Activated effector memory CD4-positive, alpha-beta T cell treated with Interleukin-2 at 50 U/mL for 16 hours (primary cell): ENCODE measurements around the gene DPYSL4.
"Not testable (repeated sequence)": the region's sequence is repeated elsewhere in the genome, so short reads cannot be mapped to it uniquely, and the experiment has no call there.

Experiments used
- DNase-seq: peaks from one replicate; pipeline ENCODE4 v3.0.0-alpha.2; 2020

DPYSL4 gene

DNA sequence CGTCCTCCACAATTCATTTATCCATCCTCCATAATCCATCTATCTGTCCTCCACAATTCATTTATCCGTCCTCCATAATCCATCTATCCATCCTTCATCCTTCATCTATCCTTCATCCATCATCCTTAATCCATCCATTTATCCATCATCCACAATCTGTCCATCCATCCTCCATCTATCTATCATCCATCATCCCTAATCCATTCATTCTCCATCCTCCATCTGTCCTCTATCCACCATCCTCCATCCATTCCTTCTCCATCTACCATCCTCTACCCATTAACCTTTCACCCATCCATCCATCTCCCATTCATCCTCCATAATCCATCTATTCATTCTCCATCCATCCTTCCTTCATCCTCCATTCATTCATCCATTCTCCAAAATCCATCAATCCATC, 36.0 kb upstream of the DPYSL4 start:
- no peak for DNase-seq

DNA sequence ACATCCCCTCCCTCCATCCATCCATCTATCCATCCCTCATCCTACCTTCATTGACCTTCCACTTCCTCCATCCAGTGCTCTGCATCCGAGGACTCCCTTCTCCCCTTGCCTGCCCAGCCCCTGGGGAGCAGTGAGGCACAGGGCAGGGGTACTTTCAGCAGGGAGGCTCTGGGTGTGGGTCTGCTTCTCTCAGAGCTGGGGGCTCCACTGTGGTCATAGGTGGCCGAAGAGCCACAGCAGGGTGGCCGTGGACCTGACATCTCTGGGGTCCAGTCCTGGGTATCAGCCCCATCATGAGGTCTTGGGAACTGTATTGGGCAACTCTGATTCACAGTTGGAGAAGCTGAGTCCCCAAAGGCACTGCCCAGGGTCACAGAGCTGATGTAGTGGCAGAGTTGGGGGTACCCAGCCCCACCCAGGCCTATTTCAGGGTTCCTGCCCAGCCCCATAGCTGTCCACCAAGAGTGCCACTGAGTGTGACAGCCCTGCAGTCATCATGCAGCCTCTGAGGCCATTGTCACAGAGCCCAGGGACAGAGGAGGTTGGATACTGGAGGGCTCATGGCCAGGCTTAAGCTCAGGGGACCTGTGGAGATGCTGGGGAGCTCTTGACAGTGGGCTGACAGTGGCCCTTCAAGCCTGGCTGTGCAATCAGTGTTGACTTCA, 35.3 kb upstream of the DPYSL4 start:
- DNase-seq = no peak

DNA sequence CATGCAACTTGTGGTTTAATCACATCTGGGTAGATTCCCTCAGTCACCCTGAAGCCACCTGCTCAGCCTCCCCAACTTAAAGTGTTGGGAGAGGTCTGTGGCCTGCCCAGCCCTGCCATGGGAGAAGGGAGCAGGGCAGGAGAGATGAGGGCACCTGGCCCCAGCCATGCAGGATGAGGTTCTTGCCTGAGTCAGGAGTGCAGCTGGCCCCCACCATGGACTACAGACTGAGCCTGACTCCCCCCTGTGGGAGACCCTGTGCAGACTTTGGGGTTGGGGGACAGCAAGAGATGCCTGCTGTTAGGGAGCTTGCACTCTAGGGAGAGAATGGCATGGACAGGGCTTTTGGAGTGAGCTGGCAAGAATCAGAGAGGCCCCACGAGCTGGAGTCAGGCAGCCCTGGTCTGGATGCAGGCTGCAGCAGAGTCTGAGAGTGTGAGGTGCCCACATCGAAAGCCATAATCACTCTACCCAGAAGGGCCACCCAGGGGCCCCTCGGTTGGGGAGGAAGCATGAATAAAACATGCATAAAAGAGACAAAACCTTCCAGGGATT, 34.7 kb upstream of the DPYSL4 start:
- no peak for DNase-seq

DNA sequence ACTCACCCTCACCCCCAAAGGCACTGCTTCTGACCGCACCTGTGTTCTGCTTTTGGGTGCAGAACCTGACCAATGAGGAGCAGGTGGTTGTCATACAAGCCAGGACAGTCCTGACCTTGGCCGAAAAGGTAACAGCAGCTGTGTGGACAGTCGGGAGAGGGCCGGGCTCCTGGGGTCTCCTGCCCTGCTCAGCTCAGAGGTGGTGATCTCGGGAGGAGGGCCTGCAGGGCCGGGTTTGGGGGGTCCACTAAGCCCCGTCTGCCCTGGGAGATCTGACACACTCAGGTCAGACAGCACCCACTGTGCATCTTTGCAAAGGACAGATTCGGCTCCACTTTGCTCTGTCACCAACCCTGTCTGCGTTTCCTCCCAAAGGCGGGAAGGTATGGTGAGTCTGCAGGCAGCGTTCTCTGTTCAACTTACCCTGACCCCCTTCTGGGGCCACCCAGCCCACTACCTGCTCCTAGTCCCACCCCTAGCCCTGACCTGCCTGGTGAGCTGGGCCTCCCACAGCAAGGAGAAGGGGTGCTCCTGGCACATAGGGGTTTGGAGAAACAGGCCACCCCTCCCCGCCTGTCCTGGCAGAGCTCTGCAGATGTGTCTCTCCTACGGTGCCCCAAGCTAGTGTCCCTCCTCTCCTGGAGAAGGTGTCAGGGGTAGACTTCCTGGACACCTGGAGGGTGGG, 33.7 kb upstream of the DPYSL4 start:
- no peak for DNase-seq

DNA sequence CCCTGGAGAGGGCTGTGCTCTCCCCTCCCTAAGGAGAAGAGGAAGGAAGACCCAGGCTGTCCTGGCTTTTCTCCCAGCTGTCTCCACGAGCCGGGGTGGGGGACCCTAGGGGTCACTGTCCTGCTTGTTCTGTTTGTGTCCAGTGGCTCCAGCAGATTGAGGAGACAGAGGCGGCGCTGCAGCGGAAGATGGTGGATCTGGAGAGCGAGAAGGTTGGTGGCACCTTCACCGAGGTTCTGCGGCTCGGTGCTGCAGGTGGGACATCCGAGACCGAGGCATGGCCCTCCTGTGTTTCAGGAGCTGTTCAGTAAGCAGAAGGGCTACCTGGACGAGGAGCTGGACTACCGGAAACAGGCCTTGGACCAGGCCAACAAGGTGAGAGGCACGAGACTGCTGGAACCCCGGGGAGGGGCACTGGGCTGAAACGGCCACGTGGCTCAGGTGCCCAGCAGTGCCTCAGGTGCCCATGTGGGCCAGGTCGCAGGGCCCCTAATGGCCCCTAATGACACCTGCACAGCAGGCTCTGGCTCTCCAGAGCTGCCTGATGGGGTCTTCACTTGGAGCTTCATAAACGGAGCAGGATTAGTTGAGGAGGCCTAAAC, 33.0 kb upstream of the DPYSL4 start:
- DNase-seq = no peak

DNA sequence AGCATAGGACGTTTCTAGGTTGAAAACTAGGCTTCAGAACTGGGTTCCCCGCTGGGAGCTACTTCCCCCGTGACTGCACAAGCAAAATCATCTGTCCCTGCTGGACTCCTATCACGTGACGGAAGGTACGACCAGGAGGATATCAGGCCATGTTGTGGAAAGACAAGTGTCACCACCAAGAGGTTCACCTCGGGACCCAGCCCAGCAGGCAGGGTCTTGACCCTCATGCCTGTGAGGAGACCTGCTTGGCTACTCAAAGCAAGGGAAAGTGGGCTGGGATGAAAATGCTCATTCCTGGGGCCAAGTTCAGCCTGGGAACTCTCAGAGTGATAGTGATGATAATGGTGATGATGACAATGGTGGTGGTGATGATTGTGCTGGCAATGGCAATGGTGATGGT, 32.3 kb upstream of the DPYSL4 start:
- DNase-seq = no peak

DNA sequence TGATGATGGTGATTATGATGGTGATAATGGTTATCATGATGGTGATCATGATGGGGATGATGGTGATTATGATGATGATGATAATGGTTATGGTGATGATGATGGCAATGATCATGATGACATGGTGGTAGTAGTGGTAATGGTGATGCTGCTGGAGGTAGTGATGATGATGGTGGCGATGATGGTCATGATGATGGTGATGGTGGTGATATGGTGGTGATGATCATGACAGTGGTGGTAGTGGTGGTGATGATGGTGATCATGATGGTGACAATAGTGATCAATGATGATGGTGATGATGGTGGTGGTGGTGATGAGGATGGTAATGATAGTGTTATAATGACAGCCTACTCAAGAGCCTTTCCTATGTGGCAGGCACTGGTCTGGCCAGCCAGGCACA, 31.8 kb upstream of the DPYSL4 start:
- no peak for DNase-seq

DNA sequence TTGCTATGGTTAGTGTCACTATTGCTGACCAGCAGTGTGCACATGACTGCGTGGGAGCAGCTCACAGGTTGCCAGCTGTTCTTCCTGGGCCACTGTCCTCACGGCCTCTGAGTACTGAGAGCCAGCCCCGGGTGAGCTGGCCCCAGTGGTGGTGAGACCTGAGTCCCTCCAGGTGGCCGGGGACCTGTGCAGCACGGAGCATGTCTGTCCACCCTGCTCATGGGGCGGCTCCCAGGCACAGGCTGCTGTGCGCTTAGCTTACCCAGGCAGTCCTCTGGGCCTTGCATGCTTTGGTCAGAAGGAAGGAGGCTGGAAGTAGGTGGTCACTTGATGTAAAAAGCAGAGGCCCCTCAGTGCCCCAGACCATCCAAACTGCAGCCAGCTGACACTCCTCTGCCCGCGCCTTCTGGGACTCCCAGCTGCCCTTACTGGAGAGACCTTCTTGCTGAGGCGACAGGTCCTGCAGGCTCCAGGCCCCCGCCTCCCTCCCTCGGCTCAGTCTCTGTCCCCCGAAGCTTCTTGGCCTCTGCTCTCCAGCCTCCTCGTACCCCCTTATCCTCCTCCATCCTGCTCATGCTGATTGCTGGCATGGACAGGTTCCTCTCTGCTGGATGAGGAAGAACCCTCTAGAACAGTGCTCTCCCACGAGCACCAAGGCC, 30.9 kb upstream of the DPYSL4 start:
- DNase-seq = no peak

DNA sequence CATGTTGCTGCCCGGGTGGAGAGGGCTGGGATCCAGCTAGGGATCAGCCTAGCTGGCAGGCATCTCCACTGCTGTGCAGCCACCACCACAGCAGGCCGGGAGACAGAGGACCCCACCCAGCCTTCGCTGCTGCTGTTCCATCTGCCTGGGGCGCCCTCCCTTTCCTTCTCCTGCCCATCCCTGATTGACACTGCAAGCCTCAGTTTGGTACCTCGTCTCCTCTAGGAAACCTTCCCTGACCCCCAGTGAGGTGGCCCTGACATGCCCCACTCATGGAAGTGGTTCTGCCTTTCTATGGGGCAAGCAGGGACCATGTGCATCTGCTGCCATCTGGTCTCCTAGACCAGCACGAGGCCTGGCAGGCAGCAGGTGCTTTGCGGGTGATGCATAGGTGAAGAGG, 30.4 kb upstream of the DPYSL4 start:
- no peak for DNase-seq

DNA sequence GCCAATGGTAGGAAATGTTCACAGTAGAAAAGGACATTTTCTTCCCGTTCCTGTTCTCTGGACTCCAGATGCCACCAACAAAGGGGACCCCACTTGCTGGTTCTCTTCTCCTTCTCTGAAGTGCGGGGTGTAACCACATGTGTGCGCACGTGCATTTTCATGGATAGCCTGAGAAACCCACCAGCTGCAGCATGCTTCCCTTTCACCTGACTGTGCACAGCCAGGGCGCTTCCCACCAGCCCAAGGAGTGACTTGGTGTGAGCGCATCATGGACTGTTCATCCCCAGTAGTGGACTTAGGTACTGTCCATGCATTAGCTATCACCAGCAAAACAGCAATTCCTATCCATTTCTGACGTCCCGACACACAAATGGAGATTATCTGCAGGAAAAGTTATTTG, 29.6 kb upstream of the DPYSL4 start:
- DNase-seq = no peak

DNA sequence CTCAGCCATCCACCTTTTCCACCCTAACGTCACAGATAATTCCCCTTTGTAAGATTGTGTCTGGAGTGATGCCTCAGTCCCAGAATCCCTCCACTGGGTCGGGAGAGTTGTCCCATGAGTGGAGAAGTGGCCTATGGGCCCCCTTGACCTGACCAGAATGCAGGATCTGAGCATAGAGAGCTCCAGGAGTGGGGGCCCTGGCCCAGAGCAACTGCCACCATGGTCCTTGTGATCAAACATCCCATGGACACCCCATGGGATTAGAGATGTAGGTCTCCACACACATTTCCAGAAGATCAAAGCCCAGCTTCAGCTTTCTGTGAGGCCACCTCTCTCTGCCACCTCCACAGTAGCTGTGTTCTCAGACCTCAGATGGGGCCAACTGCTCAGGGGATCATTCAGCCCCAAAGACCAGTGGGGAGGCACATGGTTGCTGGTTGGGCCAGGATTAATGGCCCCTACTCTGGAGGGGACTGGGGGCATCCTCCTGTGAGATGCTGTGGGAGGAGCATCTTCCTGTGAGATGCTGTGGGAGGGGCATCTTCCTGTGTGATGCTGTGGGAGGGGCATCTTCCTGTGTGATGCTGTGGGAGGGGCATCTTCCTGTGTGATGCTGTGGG, 28.5 kb upstream of the DPYSL4 start:
- peak; percentile 3 for DNase-seq

DNA sequence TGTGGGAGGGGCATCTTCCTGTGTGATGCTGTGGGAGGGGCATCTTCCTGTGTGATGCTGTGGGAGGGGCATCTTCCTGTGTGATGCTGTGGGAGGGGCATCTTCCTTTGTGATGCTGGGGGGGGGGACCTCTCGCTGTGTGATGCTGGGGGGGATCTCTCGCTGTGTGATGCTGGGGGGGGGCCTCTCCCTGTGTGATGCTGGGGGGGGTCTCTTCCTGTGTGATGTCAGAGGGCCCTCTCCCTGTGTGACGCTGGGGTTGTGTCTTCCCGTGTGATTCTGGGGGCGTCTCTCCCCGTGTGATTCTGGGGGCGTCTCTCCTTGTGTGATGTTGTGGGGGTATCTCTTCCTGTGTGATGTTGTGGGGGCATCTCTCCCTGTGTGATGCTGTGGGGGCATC, 27.9 kb upstream of the DPYSL4 start:
- no peak for DNase-seq

DNA sequence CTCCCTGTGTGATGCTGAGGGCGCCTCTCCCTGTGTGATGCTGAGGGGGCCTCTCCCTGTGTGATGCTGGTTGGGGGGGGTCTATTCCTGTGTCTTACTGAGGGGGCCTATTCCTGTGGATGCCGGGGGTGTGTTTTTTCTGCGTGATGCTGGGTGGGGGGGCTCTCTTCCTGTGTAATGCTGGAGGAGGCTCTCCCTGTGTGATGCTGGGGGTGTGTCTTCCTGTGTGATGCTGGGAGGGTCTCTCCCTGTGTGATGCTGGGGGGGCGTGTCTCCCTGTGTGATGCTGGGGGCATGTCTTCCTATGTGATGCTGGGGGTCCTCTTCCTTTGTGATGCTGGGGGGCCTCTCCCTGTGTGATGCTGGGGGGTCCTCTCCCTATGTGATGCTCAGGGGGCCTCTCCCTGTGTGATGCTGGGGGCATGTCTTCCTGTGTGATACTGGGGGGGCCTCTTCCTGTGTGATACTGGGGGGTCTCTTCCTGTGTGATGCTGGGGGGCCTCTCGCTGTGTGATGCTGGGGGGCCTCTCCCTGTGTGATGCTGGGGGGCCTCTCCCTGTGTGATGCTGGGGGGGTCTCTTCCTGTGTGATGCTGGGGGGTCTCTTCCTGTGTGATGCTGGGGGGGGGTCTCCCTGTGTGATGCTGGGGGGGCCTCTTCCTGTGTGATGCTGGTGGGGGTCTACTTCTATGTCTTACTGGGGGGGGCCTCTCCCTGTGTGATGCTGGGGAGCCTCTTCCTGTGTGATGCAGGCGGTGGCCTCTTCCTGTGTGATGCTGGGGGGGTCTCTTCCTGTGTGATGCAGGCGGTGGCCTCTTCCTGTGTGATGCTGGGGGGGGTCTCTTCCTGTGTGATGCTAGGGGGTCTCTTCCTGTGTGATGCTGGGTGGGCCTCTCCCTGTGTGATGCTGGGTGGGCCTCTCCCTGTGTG, 27.2 kb upstream of the DPYSL4 start:
- not testable (repeated sequence) for DNase-seq

DNA sequence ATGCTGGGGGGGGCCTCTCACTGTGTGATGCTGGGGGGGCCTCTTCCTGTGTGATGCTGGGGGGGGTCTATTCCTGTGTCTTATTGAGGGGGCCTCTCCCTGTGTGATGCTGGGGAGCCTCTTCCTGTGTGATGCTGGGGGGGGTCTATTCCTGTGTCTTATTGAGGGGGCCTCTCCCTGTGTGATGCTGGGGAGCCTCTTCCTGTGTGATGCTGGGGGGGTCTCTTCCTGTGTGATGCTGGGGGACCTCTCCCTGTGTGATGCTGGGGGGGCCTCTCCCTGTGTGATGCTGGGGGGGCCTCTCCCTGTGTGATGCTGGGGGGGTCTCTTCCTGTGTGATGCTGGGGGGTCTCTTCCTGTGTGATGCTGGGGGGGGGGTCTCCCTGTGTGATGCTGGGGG, 26.5 kb upstream of the DPYSL4 start:
- not testable (repeated sequence) for DNase-seq

DNA sequence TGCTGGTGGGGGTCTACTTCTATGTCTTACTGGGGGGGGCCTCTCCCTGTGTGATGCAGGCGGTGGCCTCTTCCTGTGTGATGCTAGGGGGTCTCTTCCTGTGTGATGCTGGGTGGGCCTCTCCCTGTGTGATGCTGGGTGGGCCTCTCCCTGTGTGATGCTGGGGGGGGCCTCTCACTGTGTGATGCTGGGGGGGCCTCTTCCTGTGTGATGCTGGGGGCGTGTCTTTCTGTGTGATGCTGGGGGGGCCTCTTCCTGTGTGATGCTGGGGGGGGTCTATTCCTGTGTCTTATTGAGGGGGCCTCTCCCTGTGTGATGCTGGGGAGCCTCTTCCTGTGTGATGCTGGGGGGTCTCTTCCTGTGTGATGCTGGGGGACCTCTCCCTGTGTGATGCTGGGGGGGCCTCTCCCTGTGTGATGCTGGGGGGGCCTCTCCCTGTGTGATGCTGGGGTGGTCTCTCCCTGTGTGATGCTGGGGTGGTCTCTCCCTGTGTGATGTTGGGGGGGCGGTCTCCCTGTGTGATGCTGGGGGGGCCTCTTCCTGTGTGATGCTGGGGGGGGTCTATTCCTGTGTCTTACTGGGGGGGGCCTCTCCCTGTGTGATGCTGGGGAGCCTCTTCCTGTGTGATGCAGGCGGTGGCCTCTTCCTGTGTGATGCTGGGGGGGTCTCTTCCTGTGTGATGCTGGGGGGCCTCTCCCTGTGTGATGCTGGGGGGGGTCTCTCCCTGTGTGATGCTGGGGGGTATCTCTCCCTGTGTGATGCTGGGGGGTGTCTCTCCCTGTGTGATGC, 25.7 kb upstream of the DPYSL4 start:
- not testable (repeated sequence) for DNase-seq

DNA sequence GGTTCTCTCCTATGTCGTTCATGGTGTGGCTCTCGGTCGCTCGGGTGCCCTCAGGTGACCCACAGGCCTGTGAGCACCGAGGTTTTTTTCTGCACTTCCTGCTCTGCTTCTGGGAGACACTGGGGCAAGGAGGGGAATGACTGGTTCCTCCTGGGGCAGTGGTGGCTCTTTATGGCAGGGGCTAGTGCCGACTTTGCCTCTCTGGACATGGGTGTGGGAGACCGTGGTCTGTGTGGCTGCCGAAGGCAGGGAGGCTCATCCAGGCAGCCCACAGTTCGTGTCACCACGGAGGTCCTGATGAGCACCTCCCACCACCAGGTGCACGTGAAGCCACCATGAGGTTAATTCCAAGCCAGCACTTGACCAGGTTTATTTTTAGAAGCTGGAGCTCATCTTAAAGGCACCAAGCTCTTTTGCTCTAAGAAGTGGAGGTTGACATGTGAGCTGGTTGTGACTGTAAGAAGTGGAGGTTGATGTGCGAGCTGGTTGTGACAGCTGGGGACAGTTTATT, 24.7 kb upstream of the DPYSL4 start:
- DNase-seq = no peak

DNA sequence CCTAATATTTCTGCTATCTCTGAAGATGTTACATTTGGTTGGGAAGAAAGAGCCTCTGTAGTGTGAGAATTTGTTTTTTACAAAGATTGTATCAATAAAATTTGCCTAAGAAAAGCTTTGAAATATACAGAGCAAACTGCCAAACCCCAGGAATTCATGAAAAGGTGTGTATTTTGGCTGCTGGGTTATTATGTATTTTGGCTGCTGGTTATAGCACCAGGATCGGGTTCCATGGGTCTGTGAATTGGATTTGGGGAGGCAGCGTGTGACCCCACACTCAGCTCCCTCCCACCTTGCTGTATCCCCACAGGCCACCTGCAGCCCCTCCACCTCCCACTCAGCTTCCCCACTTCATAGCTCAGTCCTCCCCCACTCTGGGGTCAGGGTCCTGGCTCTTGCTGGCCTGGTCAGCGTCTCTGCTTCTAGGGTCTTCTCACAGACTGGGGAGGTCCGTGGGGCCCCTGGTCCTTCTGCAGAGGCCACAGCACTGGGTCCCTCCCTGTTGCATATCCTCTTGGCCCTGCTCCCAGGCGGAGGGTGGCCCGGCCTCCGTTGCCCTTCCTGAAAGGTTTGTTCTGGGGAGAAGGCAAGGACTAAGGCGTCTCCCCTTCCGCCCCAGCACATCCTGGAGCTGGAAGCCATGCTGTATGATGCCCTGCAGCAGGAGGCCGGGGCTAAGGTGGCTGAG, 24.0 kb upstream of the DPYSL4 start:
- no peak for DNase-seq

DNA sequence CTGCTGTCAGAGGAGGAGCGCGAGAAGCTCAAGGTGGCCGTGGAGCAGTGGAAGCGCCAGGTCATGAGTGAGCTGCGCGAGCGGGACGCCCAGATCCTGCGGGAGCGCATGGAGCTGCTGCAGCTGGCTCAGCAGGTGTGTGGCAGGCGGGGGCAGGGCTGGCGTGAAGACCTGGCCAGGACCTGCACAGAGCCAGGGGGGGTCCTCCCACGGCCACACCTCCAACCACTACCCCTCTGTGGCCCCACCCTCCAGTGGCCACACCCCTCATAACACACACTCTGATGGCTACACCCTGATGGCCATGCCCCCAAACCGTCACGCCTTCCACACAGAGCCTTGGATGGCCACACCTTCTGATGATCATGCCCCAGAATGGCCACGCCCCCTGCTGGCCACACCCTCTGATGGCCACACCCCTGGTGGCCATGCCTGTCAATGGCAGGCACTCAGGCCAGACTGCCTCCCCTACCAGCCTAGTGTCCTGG, 23.4 kb upstream of the DPYSL4 start:
- no peak for DNase-seq

DNA sequence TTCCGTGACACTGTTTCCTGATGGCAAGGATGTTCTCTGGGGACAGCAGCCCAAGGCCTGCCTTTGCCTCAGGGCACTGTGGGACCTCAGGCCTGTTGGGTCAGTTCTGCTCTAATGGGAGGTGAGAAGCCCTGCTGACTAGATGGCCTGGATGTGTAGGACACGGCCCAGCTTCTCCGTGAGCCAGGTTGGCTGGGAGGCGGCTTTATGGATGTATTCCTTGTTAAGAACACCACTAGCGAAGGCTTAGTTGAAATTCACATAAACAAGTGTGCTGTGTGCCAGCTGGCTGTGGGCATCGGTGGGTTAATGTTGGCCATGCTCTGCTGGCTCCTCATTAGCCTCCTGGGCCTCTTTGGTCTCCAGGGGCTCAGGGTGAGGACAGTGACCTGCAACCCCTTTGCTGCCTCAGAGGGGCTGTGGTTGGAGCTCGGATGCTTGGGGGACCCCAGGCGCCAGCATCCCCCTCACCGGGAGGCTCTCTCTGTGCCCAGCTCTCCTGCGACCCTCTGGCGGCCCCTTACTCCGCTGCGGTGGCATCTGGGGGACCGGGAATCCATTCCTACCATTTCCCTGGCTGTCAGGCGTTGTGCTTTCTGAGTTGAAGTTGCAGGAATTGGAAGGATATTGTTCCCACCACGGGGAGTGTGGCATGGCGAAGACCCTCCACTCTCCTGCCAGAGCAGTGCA, 22.8 kb upstream of the DPYSL4 start:
- DNase-seq = no peak
